ENCODE measurements around the gene JOSD2. TPM values are rescaled to one million over a fixed set of nuclear protein-coding genes. Genes with fewer than 3 reads are reported as not detected.

The JOSD2 gene
- total RNA-seq, 3 donors from 2014 or later = 33.4 to 41.2 (median 37.2) TPM

GRCh38 chr19:50510121-50510670 is 795 bp downstream of the JOSD2 start:
- ATAC-seq (no peak), DNase-seq (peak; percentile 27 to 66 (median 56))
- Histone ChIP-seq H3K4me1 (ENCODE audit: low read depth) (peaks cover 5% of the 10 kb centered on the region), H3K36me3 (ENCODE audit: low read depth) (peaks cover 3% of the 10 kb centered on the region), H3K4me3 (peak overlapping the region; percentile 36), H3K9me3 (no peaks in the 10 kb centered on the region)
- intact Hi-C loops (cut with DNase I, micrococcal nuclease) = no loop called here
- no peak for TF ChIP-seq CTCF (IDR thresholded peaks at IDR 0.05)

- ATAC-seq (no peak), DNase-seq (peak in 1 of 3 donors; percentile 46)
- Histone ChIP-seq H3K36me3 (ENCODE audit: low read depth) (peaks cover 3% of the 10 kb centered on the region), H3K4me1 (ENCODE audit: low read depth) (peaks cover 5% of the 10 kb centered on the region), H3K9me3 (no peaks in the 10 kb centered on the region), H3K4me3 (no peak overlapping the region)
- intact Hi-C loops (cut with DNase I, micrococcal nuclease) = no loop called here
- no peak for TF ChIP-seq CTCF (IDR thresholded peaks at IDR 0.05)
Observed at GRCh38 chr19:50509366-50509765, 1.6 kb downstream of the JOSD2 start.

- no peak for TF ChIP-seq CTCF (IDR thresholded peaks at IDR 0.05)
- Histone ChIP-seq H3K4me1 (ENCODE audit: low read depth) (peaks cover 5% of the 10 kb centered on the region), H3K36me3 (ENCODE audit: low read depth) (peaks cover 3% of the 10 kb centered on the region), H3K4me3 (no peak overlapping the region), H3K9me3 (no peaks in the 10 kb centered on the region)
- DNase-seq (peak in 2 of 3 donors; percentile 20 to 31), ATAC-seq (no peak)
- intact Hi-C loops (cut with DNase I, micrococcal nuclease) = no loop called here
Observed at GRCh38 chr19:50508843-50509190, 2.2 kb downstream of the JOSD2 start.

- no peak for ATAC-seq
- DNase-seq = peak in 1 of 3 donors; percentile 49
- H3K36me3 ChIP-seq (ENCODE audit: low read depth) = peaks cover 3% of the 10 kb centered on the region
- H3K4me3 ChIP-seq = no peak overlapping the region
- peaks cover 5% of the 10 kb centered on the region for H3K4me1 ChIP-seq (ENCODE audit: low read depth)
- intact Hi-C loops (cut with DNase I, micrococcal nuclease) = no loop called here
- TF ChIP-seq CTCF (IDR thresholded peaks at IDR 0.05) = no peak
- H3K9me3 ChIP-seq = no peaks in the 10 kb centered on the region
Observed at GRCh38 chr19:50507376-50507775, 3.6 kb downstream of the JOSD2 start.

- Histone ChIP-seq H3K36me3 (ENCODE audit: low read depth) (peaks cover 3% of the 10 kb centered on the region), H3K4me1 (ENCODE audit: low read depth) (peaks cover 5% of the 10 kb centered on the region), H3K4me3 (no peak overlapping the region), H3K9me3 (no peaks in the 10 kb centered on the region)
- DNase-seq (peak in 1 of 3 donors; percentile 36), ATAC-seq (no peak)
- intact Hi-C loops (cut with DNase I, micrococcal nuclease) = no loop called here
- TF ChIP-seq CTCF (IDR thresholded peaks at IDR 0.05) = no peak
Observed at GRCh38 chr19:50506700-50507099, 4.3 kb downstream of the JOSD2 start.

Data from mucosa of descending colon (tissue), 3 donors.